K562 (cell line): Measurements from ENCODE around the gene CMBL. TPM values are rescaled to one million over a fixed set of nuclear protein-coding genes. Genes with fewer than 3 reads are reported as not detected.

Source experiments
- DIDO1 ChIP-seq: fragments of 450-650 bp; IDR thresholded peaks from 2 replicates; pipeline ENCODE4 v1.6.1; 2016; ENCODE audit warnings: low read depth, missing biosample characterization, missing genetic modification characterization
- EP300 ChIP-seq: IDR thresholded peaks from 2 replicates; pipeline ENCODE4 v1.6.1; 2012; ENCODE audit warnings: low read length, improper control_type of control experiment
- MAFG ChIP-seq: fragments of 450-650 bp; conservative IDR thresholded peaks from 2 replicates; pipeline ENCODE4 v1.6.1; 2016; ENCODE audit warnings: missing genetic modification characterization, missing compliant biosample characterization
- NFIC ChIP-seq: fragments of 450-650 bp; IDR thresholded peaks from 2 replicates; pipeline ENCODE4 v1.6.1; 2017; ENCODE audit warnings: mild to moderate bottlenecking, inconsistent platforms
- POLR3G ChIP-seq: IDR thresholded peaks from 2 replicates; pipeline ENCODE4 v1.6.1; 2011; ENCODE audit not compliant: insufficient read length, insufficient replicate concordance; ENCODE audit errors: extremely low read depth
- PRDM10 ChIP-seq: fragments of 450-650 bp; IDR thresholded peaks from 2 replicates; pipeline ENCODE4 v1.6.1; 2018; ENCODE audit not compliant: partially characterized antibody
- RB1 ChIP-seq: fragments of 450-650 bp; IDR thresholded peaks from 2 replicates; pipeline ENCODE4 v1.6.1; 2017; ENCODE audit warnings: low read depth, mild to moderate bottlenecking
- RFX7 ChIP-seq: fragments of 250-450 bp; sonication (Bioruptor Pico); IDR thresholded peaks from 2 replicates; pipeline ENCODE4 v1.5.1; 2021; ENCODE audit warnings: mild to moderate bottlenecking
- RREB1 ChIP-seq: fragments of 250-450 bp; sonication (Bioruptor Pico); IDR thresholded peaks from 2 replicates; pipeline ENCODE4 v1.4.0; 2020
- SAFB ChIP-seq: fragments of 200-400 bp; formaldehyde crosslinking; IDR thresholded peaks from 2 replicates; pipeline ENCODE4 v1.6.1; 2017; ENCODE audit warnings: low read depth, low read length, borderline replicate concordance
- SNAPC5 ChIP-seq: fragments of 250-450 bp; sonication (Bioruptor Pico); IDR thresholded peaks from 2 replicates; pipeline ENCODE4 v1.8.0; 2021; ENCODE audit warnings: moderate library complexity, mild to moderate bottlenecking, inconsistent platforms
- SNIP1 ChIP-seq: fragments of 450-650 bp; IDR thresholded peaks from 2 replicates; pipeline ENCODE4 v1.7.1; 2017; ENCODE audit warnings: low read depth, mild to moderate bottlenecking
- STAG1 ChIP-seq: sonication (generic); formaldehyde crosslinking; IDR thresholded peaks from 2 replicates; pipeline ENCODE4 v1.5.0; 2020; ENCODE audit warnings: missing genetic modification reagents, borderline replicate concordance
- ZBTB2 ChIP-seq: fragments of 450-650 bp; IDR thresholded peaks from 2 replicates; pipeline ENCODE4 v1.6.1; 2016; ENCODE audit warnings: antibody characterized with exemption
- ZBTB43 ChIP-seq: sonication (generic); formaldehyde crosslinking; IDR thresholded peaks from 2 replicates; pipeline ENCODE4 v1.8.0; 2023; ENCODE audit warnings: mild to moderate bottlenecking, missing genetic modification reagents
- polyA plus RNA-seq, 8 experiments: library from polyadenylated mRNA; depleted of rRNA in 4 of 8; stranded (reverse) in 5 of 8; unstranded in 3 of 8; fragments of >200 nt; fragmentation: Nextera tagmentation in 2 of 8; fragmentation: Illumina TruSeq in 1 of 8; extraction: Ambion mirVana in 2 of 8; extraction: Trizol in 1 of 8; gene quantifications; 2 replicates each; pipeline versions ENCODE4 v1.2.1 to v1.2.3, GENCODE V29; 2011 to 2014; ENCODE audit warnings: inconsistent platforms in 1 of 8, missing spikeins in 1 of 8
- total RNA-seq, 7 experiments: library from RNA; depleted of rRNA in 6 of 7; stranded (reverse); fragments of >200 nt in 6 of 7; fragmentation: Illumina TruSeq in 2 of 7; extraction: Trizol in 2 of 7; gene quantifications; 2 replicates each; pipeline versions ENCODE4 v1.2.1 to v1.2.3, GENCODE V29; 2011 to 2021; ENCODE audit warnings: low replicate concordance in 1 of 7

Gene CMBL
- total and polyA plus RNA-seq, 9 of the 15 experiments (the other 6 are each of a cell fraction or from before 2014, with no cell fraction given), result 22.6 to 192 (median 71.1) TPM

GRCh38 chr5:10262121-10262774 is 45.5 kb downstream of the CMBL start (continued):
- TF ChIP-seq SNAPC5 (CRISPR knock-in tag) (no peak), PRDM10 (no peak), DIDO1 (tag) (no peak), POLR3G (no peak), ZBTB43 (CRISPR knock-in tag) (no peak), RREB1 (CRISPR knock-in tag) (no peak), SAFB (no peak), RB1 (no peak), RFX7 (no peak), SNIP1 (no peak), EP300 (0 out of 2 replicates have a peak, but pooled peaks have one; percentile 9), ZBTB2 (no peak), NFIC (peak; percentile 96), STAG1 (CRISPR knock-in tag) (no peak), MAFG (tag) (no peak)
